GM12878 (cell line): ENCODE results near the gene C19orf33. TPM values are rescaled to one million over a fixed set of nuclear protein-coding genes. Genes with fewer than 3 reads are reported as not detected.

ENCODE experiments used
- ATAC-seq: fragments of 200-7000 bp; cut with Tn5 transposase; 3 replicates; pipeline ENCODE4 v1.9.1; 2020; ENCODE audit warnings: mild to moderate bottlenecking, moderate library complexity
- BruUV-seq: library from RNA; stranded (reverse); fragments of 400-500 nt; replicated peaks from 2 replicates; lab custom pipeline; 2021; lab: Mats Ljungman, UMichigan
- CTCF ChIA-PET: fragments of 300-600 bp; sonication (Branson Sonifier 250); formaldehyde crosslinking; extraction: SDS; loops from one replicate; lab custom pipeline; 2021; ENCODE audit warnings: inconsistent platforms; lab: Yijun Ruan, JAX
- POLR2A ChIA-PET: fragments of 350-600 bp; formaldehyde crosslinking; extraction: SDS; loops from one replicate; lab custom pipeline; 2021; ENCODE audit warnings: inconsistent platforms; lab: Charles Lee
- RAD21 ChIA-PET: fragments of 300-600 bp; sonication (Branson Sonifier 250); formaldehyde crosslinking; loops from one replicate; lab custom pipeline; 2023; ENCODE audit warnings: antibody characterized with exemption; ENCODE audit not compliant: unreplicated experiment; lab: Charles Lee
- SMC1A ChIA-PET: fragments of 300-600 bp; sonication (Branson Sonifier 250); formaldehyde crosslinking; loops from one replicate; lab custom pipeline; 2023; ENCODE audit not compliant: unreplicated experiment, uncharacterized antibody; lab: Charles Lee
- DNase-seq: peaks from one replicate; pipeline ENCODE4 v3.0.0-alpha.2; 2011; ENCODE audit warnings: low read depth, low spot score
- FAIRE-seq: peaks from 3 replicates; lab custom pipeline; 2011; peaks lifted over from hg19 to GRCh38; lab: Jason Lieb, UNC
- H2AFZ ChIP-seq: 2 replicates; pipeline ENCODE4 v1.6.0; 2011; ENCODE audit warnings: low read depth, low read length, control low read depth; ENCODE audit not compliant: control insufficient read depth
- H3K27ac ChIP-seq: 2 replicates; pipeline ENCODE4 v1.5.1; 2011; ENCODE audit warnings: control low read depth; ENCODE audit not compliant: control insufficient read depth, insufficient read depth
- H3K27me3 ChIP-seq, 2 experiments: replicated peaks in 1 of 2; 2 replicates each; pipeline versions ENCODE4 v1.6.0 to v1.6.1; 2011; ENCODE audit warnings: low read length in 1 of 2; ENCODE audit not compliant: control insufficient read depth in 2 of 2, insufficient read depth in 2 of 2
- H3K36me3 ChIP-seq, 2 experiments: 2 replicates each; pipeline ENCODE4 v1.5.1; 2011; ENCODE audit warnings: low read length in 1 of 2; ENCODE audit not compliant: control insufficient read depth in 2 of 2, insufficient read depth in 2 of 2
- H3K4me1 ChIP-seq: 2 replicates; pipeline ENCODE4 v1.6.1; 2011; ENCODE audit warnings: mild to moderate bottlenecking, low read length, moderate library complexity, mixed read lengths; ENCODE audit not compliant: control insufficient read depth, insufficient read depth
- H3K4me2 ChIP-seq: 2 replicates; pipeline ENCODE4 v1.6.0; 2011; ENCODE audit warnings: control low read depth; ENCODE audit not compliant: control insufficient read depth, insufficient read depth
- H3K4me3 ChIP-seq: fragments of 200-600 bp; sonication (generic); 2 replicates; pipeline ENCODE4 v1.5.1; 2016
- H3K79me2 ChIP-seq: 2 replicates; pipeline ENCODE4 v1.6.0; 2011; ENCODE audit warnings: low read length; ENCODE audit not compliant: control insufficient read depth, insufficient read depth
- H3K9ac ChIP-seq: 2 replicates; pipeline ENCODE4 v1.8.0; 2011; ENCODE audit warnings: low read length, control low read depth, mixed read lengths; ENCODE audit not compliant: control insufficient read depth, insufficient read depth
- H3K9me3 ChIP-seq: replicated peaks from 3 replicates; pipeline ENCODE4 v1.5.1; 2011; ENCODE audit warnings: mild to moderate bottlenecking, low read length; ENCODE audit not compliant: control insufficient read depth, insufficient read depth
- H4K20me1 ChIP-seq: 2 replicates; pipeline ENCODE4 v1.6.0; 2011; ENCODE audit not compliant: control insufficient read depth, insufficient read depth
- CREM ChIP-seq: IDR thresholded peaks from 2 replicates; pipeline ENCODE4 v1.6.1; 2014; ENCODE audit warnings: antibody characterized with exemption, low read depth
- EP300 ChIP-seq, 2 experiments: fragments of 150-350 bp in 1 of 2; IDR thresholded peaks; 2 replicates each; pipeline ENCODE4 v1.6.1; 2011 to 2012; ENCODE audit warnings: low read depth in 2 of 2, low read length in 2 of 2, borderline replicate concordance in 1 of 2, improper control_type of control experiment in 1 of 2, inconsistent platforms in 1 of 2; ENCODE audit not compliant: control insufficient read depth in 1 of 2
- GABPA ChIP-seq: IDR thresholded peaks from 2 replicates; pipeline ENCODE4 v1.6.1; 2014; ENCODE audit warnings: antibody characterized with exemption, low read depth, mild to moderate bottlenecking, inconsistent platforms
- HDAC2 ChIP-seq: fragments of 200-600 bp; sonication (generic); IDR thresholded peaks from 2 replicates; pipeline ENCODE4 v1.6.1; 2017
- MEF2A ChIP-seq: IDR thresholded peaks from 2 replicates; pipeline ENCODE4 v1.6.1; 2011; ENCODE audit warnings: low read depth, mild to moderate bottlenecking, low read length, moderate library complexity; ENCODE audit not compliant: insufficient read depth
- MYB ChIP-seq: fragments of 150-350 bp; IDR thresholded peaks from 2 replicates; pipeline ENCODE4 v1.6.1; 2014; ENCODE audit warnings: mild to moderate bottlenecking, low read depth, low read length, borderline replicate concordance
- POLR2AphosphoS5 ChIP-seq: IDR thresholded peaks from 2 replicates; pipeline ENCODE4 v1.6.1; 2011; ENCODE audit warnings: mild to moderate bottlenecking, low read length, inconsistent platforms
- SRF ChIP-seq, 2 experiments: IDR thresholded peaks; 2 replicates each; pipeline ENCODE4 v1.6.1; 2011; ENCODE audit warnings: low read depth in 2 of 2, low read length in 2 of 2, mild to moderate bottlenecking in 1 of 2, moderate library complexity in 1 of 2
- SUPT20H ChIP-seq: IDR thresholded peaks from 2 replicates; pipeline ENCODE4 v1.6.1; 2011; ENCODE audit warnings: low read depth, mild to moderate bottlenecking, low read length, moderate library complexity, borderline replicate concordance; ENCODE audit not compliant: control insufficient read depth
- WGBS: methylation state at CpG from one replicate; pipeline ENCODE4 v1.1.6; 2016; ENCODE audit warnings: low lambda C conversion rate; ENCODE audit not compliant: insufficient replicate concordance, insufficient coverage; ENCODE audit errors: missing lambda C conversion rate; 5-methylcytosine and 5-hydroxymethylcytosine counted together
- in situ Hi-C: fragments of 300-500 bp; cut with MboI; formaldehyde crosslinking; loops from 9 replicates; pipeline ENCODE4 v1.14.3; 2018; ENCODE audit warnings: mixed read lengths
- intact Hi-C: fragments of 100-400 bp; cut with micrococcal nuclease; formaldehyde crosslinking; loops from one replicate; pipeline ENCODE4 v1.14.2; 2022; ENCODE audit not compliant: unreplicated experiment
- polyA plus RNA-seq, 11 experiments: library from polyadenylated mRNA; depleted of rRNA in 4 of 11; unstranded in 6 of 11; stranded (reverse) in 5 of 11; fragments of >200 nt; fragmentation: Nextera tagmentation in 4 of 11; fragmentation: Illumina TruSeq in 1 of 11; extraction: Ambion mirVana in 4 of 11; extraction: Trizol in 1 of 11; gene quantifications; 1 replicate in 1 of 11; 2 replicates in 10 of 11; pipeline versions ENCODE4 v1.2.1 to v1.2.3, GENCODE V29; 2011 to 2016; ENCODE audit warnings: inconsistent platforms in 2 of 11, missing spikeins in 2 of 11, low read depth in 1 of 11
- total RNA-seq, 4 experiments: library from RNA; depleted of rRNA in 3 of 4; stranded (reverse); fragments of >200 nt in 3 of 4; fragmentation: Illumina TruSeq in 1 of 4; extraction: Trizol in 1 of 4; gene quantifications; 2 replicates each; pipeline versions ENCODE4 v1.2.1 to v1.2.3, GENCODE V29; 2013 to 2021
- TF ChIP-seq, protein P1 (sequence below): IDR thresholded peaks from 2 replicates; pipeline ENCODE4 v1.6.1; 2012; ENCODE audit warnings: improper control_type of control experiment, low read depth, low read length; ENCODE audit not compliant: insufficient replicate concordance

Gene C19orf33
- total and polyA plus RNA-seq, 10 of the 15 experiments (the other 5 are each of a cell fraction or from before 2014, with no cell fraction given), result 0.28 to 0.45 TPM; not detected in 8

DNA sequence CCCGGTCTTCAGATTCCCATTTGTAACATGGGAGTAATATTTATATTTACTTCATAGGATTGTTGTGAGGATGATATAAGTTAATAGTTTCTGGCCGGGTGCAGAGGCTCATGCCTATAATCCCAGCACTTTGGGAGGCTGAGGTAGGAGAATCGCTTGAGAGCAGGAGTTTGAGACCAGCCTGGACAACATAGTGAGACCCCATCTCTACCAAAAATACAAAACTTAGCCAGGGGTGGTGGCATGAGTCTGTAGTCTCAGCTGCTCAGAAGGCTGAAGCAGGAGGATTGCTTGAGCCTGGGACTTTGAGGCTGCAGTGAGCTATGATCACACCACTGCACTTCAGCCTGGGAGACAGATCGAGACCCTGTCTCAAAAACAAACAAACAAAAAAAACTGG lies 42.8 kb downstream of the C19orf33 start:
- Histone ChIP-seq H3K9me3 (no peaks in the 10 kb centered on the region), H3K36me3 (no peaks in the 10 kb centered on the region), H3K27ac (no peak overlapping the region), H3K4me2 (no peak overlapping the region), H2AFZ (no peak overlapping the region), H3K27me3 (no peaks in the 10 kb centered on the region), H4K20me1 (no peaks in the 10 kb centered on the region), H3K4me3 (no peak overlapping the region), H3K4me1 (no peaks in the 10 kb centered on the region), H3K79me2 (no peaks in the 10 kb centered on the region), H3K9ac (no peak overlapping the region)
- 61% methylated on average over 4 of the region's 4 CpGs for WGBS
- DNase-seq, result no peak
- BruUV-seq, result no TSS peak
- CTCF ChIA-PET, result no interaction called here
- RAD21 ChIA-PET, result no interaction called here
- POLR2A ChIA-PET, result interaction anchor here (0.6 kb wide), 1 partner anchor 11 kb away, joined by 3 read pairs; no protein-coding TSS in a partner anchor
- FAIRE-seq, result no peak
- TF ChIP-seq SRF (IDR thresholded peaks at IDR 0.05; ENCODE audit: low read depth in 2 of 2, low read length in 2 of 2) (no peak), MEF2A (no peak), HDAC2 (no peak)
- SMC1A ChIA-PET, result no interaction called here
- no peak for ATAC-seq
- intact Hi-C loops (no loop called here), in situ Hi-C loops (no loop called here)

DNA sequence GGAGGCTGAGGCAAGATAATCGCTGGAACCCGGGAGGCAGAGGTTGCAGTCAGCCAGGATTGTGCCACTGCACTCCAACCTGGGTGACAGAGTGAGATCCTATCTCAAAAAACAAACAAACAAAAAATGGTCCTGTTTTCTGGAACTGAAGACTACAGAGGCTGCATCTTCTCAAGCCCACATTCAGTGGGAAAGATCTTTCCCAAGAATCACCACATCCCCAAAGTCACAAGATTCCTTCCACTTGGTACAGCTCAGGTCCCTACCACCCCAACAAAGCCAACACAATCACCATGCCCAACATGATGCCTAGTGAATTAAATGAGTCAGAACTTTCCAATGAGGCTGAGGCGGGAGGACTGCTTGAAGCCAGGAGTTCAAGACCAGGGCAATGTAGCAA lies 46.8 kb downstream of the C19orf33 start:
- Histone ChIP-seq H4K20me1 (no peaks in the 10 kb centered on the region), H2AFZ (no peak overlapping the region), H3K36me3 (no peaks in the 10 kb centered on the region), H3K79me2 (no peaks in the 10 kb centered on the region), H3K9me3 (no peaks in the 10 kb centered on the region), H3K9ac (no peak overlapping the region), H3K4me1 (no peaks in the 10 kb centered on the region), H3K27me3 (no peaks in the 10 kb centered on the region), H3K4me3 (no peak overlapping the region), H3K4me2 (no peak overlapping the region), H3K27ac (no peak overlapping the region)
- no TSS peak for BruUV-seq
- FAIRE-seq (no peak), ATAC-seq (no peak), DNase-seq (no peak)
- POLR2A ChIA-PET, result interaction anchor here (0.7 kb wide), 1 partner anchor 483 kb away, joined by 3 read pairs; no protein-coding TSS in a partner anchor
- no peak for TF ChIP-seq SUPT20H
- TF ChIP-seq, protein P1, sequence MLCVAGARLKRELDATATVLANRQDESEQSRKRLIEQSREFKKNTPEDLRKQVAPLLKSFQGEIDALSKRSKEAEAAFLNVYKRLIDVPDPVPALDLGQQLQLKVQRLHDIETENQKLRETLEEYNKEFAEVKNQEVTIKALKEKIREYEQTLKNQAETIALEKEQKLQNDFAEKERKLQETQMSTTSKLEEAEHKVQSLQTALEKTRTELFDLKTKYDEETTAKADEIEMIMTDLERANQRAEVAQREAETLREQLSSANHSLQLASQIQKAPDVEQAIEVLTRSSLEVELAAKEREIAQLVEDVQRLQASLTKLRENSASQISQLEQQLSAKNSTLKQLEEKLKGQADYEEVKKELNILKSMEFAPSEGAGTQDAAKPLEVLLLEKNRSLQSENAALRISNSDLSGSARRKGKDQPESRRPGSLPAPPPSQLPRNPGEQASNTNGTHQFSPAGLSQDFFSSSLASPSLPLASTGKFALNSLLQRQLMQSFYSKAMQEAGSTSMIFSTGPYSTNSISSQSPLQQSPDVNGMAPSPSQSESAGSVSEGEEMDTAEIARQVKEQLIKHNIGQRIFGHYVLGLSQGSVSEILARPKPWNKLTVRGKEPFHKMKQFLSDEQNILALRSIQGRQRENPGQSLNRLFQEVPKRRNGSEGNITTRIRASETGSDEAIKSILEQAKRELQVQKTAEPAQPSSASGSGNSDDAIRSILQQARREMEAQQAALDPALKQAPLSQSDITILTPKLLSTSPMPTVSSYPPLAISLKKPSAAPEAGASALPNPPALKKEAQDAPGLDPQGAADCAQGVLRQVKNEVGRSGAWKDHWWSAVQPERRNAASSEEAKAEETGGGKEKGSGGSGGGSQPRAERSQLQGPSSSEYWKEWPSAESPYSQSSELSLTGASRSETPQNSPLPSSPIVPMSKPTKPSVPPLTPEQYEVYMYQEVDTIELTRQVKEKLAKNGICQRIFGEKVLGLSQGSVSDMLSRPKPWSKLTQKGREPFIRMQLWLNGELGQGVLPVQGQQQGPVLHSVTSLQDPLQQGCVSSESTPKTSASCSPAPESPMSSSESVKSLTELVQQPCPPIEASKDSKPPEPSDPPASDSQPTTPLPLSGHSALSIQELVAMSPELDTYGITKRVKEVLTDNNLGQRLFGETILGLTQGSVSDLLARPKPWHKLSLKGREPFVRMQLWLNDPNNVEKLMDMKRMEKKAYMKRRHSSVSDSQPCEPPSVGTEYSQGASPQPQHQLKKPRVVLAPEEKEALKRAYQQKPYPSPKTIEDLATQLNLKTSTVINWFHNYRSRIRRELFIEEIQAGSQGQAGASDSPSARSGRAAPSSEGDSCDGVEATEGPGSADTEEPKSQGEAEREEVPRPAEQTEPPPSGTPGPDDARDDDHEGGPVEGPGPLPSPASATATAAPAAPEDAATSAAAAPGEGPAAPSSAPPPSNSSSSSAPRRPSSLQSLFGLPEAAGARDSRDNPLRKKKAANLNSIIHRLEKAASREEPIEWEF, result no peak
- no peak for TF ChIP-seq POLR2AphosphoS5
- no peak for TF ChIP-seq EP300 (IDR thresholded peaks at IDR 0.05; ENCODE audit: borderline replicate concordance in 1 of 2, control insufficient read depth in 1 of 2, low read depth in 2 of 2, low read length in 2 of 2)
- no peak for TF ChIP-seq MYB
- no peak for TF ChIP-seq GABPA
- TF ChIP-seq CREM, result no peak
- SMC1A ChIA-PET, result no interaction called here
- in situ Hi-C loops, result no loop called here
- CTCF ChIA-PET, result no interaction called here
- WGBS, result 69% methylated on average over 3 of the region's 3 CpGs
- RAD21 ChIA-PET, result no interaction called here
- intact Hi-C loops, result no loop called here
